HepG2 (cell line): ENCODE data around the gene EIF4G3. TPM values are rescaled to one million over a fixed set of nuclear protein-coding genes. Genes with fewer than 3 reads are reported as not detected.

ENCODE experiments used
- ATAC-seq: fragments of 200-7000 bp; cut with Tn5 transposase; 3 replicates; pipeline ENCODE4 v1.9.1; 2020; ENCODE audit warnings: mild to moderate bottlenecking, moderate library complexity
- BruUV-seq: library from RNA; stranded (reverse); fragments of 400-500 nt; replicated peaks from 2 replicates; lab custom pipeline; 2021; lab: Mats Ljungman, UMichigan
- CTCF ChIA-PET: fragments of 300-600 bp; formaldehyde crosslinking; extraction: SDS; loops from one replicate; lab custom pipeline; 2021; ENCODE audit warnings: low total read pairs, inconsistent platforms, low intra/inter-chr PET ratio; lab: Yijun Ruan, JAX
- POLR2A ChIA-PET: fragments of 350-600 bp; sonication (Branson Sonifier 250); formaldehyde crosslinking; loops from one replicate; lab custom pipeline; 2020; ENCODE audit warnings: antibody characterized with exemption, inconsistent platforms; lab: Yijun Ruan, JAX
- DNase-seq: peaks from one replicate; pipeline ENCODE4 v3.0.0-alpha.2; 2015; ENCODE audit warnings: low spot score
- FAIRE-seq: peaks from 3 replicates; lab custom pipeline; 2011; peaks lifted over from hg19 to GRCh38; lab: Jason Lieb, UNC
- H2AFZ ChIP-seq: one replicate; pipeline ENCODE4 v1.6.1; 2011; ENCODE audit warnings: low read length, inconsistent platforms
- H3K27ac ChIP-seq: fragments of 300-600 bp; 3 replicates; pipeline ENCODE4 v1.8.0; 2011; ENCODE audit warnings: mixed run types, mild to moderate bottlenecking, mixed read lengths, low read length, inconsistent platforms; ENCODE audit not compliant: insufficient read depth; ENCODE audit errors: extremely low read length
- H3K27me3 ChIP-seq, 2 experiments: fragments of 200-600 bp in 1 of 2; 2 replicates in 1 of 2; 3 replicates in 1 of 2; pipeline versions ENCODE4 v1.6.0 to v1.8.0; 2011; ENCODE audit warnings: low read length in 2 of 2, mild to moderate bottlenecking in 2 of 2, moderate library complexity in 2 of 2, inconsistent platforms in 1 of 2; ENCODE audit not compliant: insufficient read depth in 2 of 2, control insufficient read depth in 1 of 2
- H3K36me3 ChIP-seq, 2 experiments: fragments of 200-600 bp in 1 of 2; replicated peaks in 1 of 2; 2 replicates in 1 of 2; 3 replicates in 1 of 2; pipeline versions ENCODE4 v1.5.1 to v1.8.0; 2011; ENCODE audit warnings: low read length in 2 of 2, inconsistent platforms in 1 of 2; ENCODE audit not compliant: insufficient read depth in 2 of 2, control insufficient read depth in 1 of 2
- H3K4me1 ChIP-seq: 2 replicates; pipeline ENCODE4 v1.5.1; 2012; ENCODE audit warnings: low read length, inconsistent platforms; ENCODE audit not compliant: insufficient read depth
- H3K4me2 ChIP-seq: 2 replicates; pipeline ENCODE4 v1.6.0; 2011; ENCODE audit warnings: low read depth, low read length, inconsistent platforms
- H3K4me3 ChIP-seq, 3 experiments: fragments of 200-600 bp in 1 of 3; sonication (generic), shearing (Covaris generic) in 1 of 3; replicated peaks in 1 of 3; 2 replicates each; pipeline ENCODE4 v1.5.1; 2011 to 2016; ENCODE audit warnings: low read length in 3 of 3, inconsistent platforms in 2 of 3, low read depth in 2 of 3, mild to moderate bottlenecking in 2 of 3, control low read depth in 1 of 3, mixed read lengths in 1 of 3; ENCODE audit not compliant: insufficient read depth in 1 of 3
- H3K79me2 ChIP-seq: one replicate; pipeline ENCODE4 v1.6.1; 2011; ENCODE audit warnings: low read length, inconsistent platforms; ENCODE audit not compliant: insufficient read depth
- H3K9ac ChIP-seq: 2 replicates; pipeline ENCODE4 v1.6.0; 2011; ENCODE audit warnings: mild to moderate bottlenecking, low read depth, low read length, inconsistent platforms; ENCODE audit not compliant: insufficient read depth
- H3K9me3 ChIP-seq: 2 replicates; pipeline ENCODE4 v1.5.1; 2012; ENCODE audit warnings: mild to moderate bottlenecking, low read length
- H4K20me1 ChIP-seq: 2 replicates; pipeline ENCODE4 v1.6.0; 2011; ENCODE audit warnings: inconsistent platforms, mild to moderate bottlenecking, low read length, moderate library complexity; ENCODE audit not compliant: insufficient read depth
- BRCA1 ChIP-seq: sonication (generic); formaldehyde crosslinking; IDR thresholded peaks from 2 replicates; pipeline ENCODE4 v1.4.0; 2020; ENCODE audit warnings: missing genetic modification reagents
- NFYC ChIP-seq: IDR thresholded peaks from 2 replicates; pipeline ENCODE4 v1.6.1; 2016; ENCODE audit warnings: missing genetic modification reagents, missing compliant biosample characterization
- ZNF234 ChIP-seq: sonication (generic); formaldehyde crosslinking; conservative IDR thresholded peaks from 2 replicates; pipeline ENCODE4 v1.5.1; 2020; ENCODE audit warnings: mild to moderate bottlenecking, missing genetic modification reagents
- ZNF24 ChIP-seq: fragments of 450-650 bp; IDR thresholded peaks from 2 replicates; pipeline ENCODE4 v1.6.1; 2017; ENCODE audit warnings: antibody characterized with exemption, mild to moderate bottlenecking
- ZNF709 ChIP-seq: sonication (generic); formaldehyde crosslinking; IDR thresholded peaks from 2 replicates; pipeline ENCODE4 v1.5.0; 2020; ENCODE audit warnings: mild to moderate bottlenecking, missing genetic modification reagents
- ZNF780A ChIP-seq: sonication (generic); formaldehyde crosslinking; IDR thresholded peaks from 2 replicates; pipeline ENCODE4 v1.8.0; 2022; ENCODE audit warnings: mild to moderate bottlenecking, missing genetic modification reagents, moderate library complexity
- WGBS: methylation state at CpG from one replicate; pipeline ENCODE4 v1.1.6; 2017; ENCODE audit warnings: low lambda C conversion rate; 5-methylcytosine and 5-hydroxymethylcytosine counted together
- in situ Hi-C: cut with HindIII; loops from 2 replicates; pipeline ENCODE4 v1.10.0; 2017; ENCODE audit warnings: low pct_unique_long_range_greater_than_20kb; ENCODE audit not compliant: extremely low pct_ligation_motif_present
- intact Hi-C: fragments of 100-400 bp; cut with micrococcal nuclease; formaldehyde crosslinking; loops from one replicate; pipeline ENCODE4 v1.10.0; 2022; ENCODE audit not compliant: unreplicated experiment
- polyA plus RNA-seq, 8 experiments: library from polyadenylated mRNA; depleted of rRNA in 3 of 8; stranded (reverse) in 7 of 8; unstranded in 1 of 8; fragments of >200 nt; fragmentation: Illumina TruSeq in 4 of 8; extraction: Trizol in 4 of 8; gene quantifications; 2 replicates each; pipeline versions ENCODE4 v1.2.1 to v1.2.3, GENCODE V29; 2011 to 2016; ENCODE audit warnings: low read depth in 4 of 8, missing spikeins in 1 of 8, mixed read lengths in 1 of 8; ENCODE audit not compliant: insufficient read depth in 1 of 8
- total RNA-seq, 5 experiments: library from RNA; depleted of rRNA; stranded (reverse); fragments of >200 nt; fragmentation: Illumina TruSeq; extraction: Trizol; gene quantifications; 2 replicates each; pipeline ENCODE4 v1.2.3, GENCODE V29; 2016; ENCODE audit warnings: low read depth in 1 of 5
- TF ChIP-seq, protein P1 (sequence below): sonication (generic); formaldehyde crosslinking; IDR thresholded peaks from 2 replicates; pipeline ENCODE4 v1.5.0; 2020; ENCODE audit warnings: missing genetic modification reagents
- TF ChIP-seq, protein P2 (sequence below): sonication (generic); formaldehyde crosslinking; IDR thresholded peaks from 2 replicates; pipeline ENCODE4 v1.4.0; 2020; ENCODE audit warnings: missing genetic modification reagents, mild to moderate bottlenecking, borderline replicate concordance
- TF ChIP-seq, protein P3 (sequence below): sonication (generic); formaldehyde crosslinking; conservative IDR thresholded peaks from 2 replicates; pipeline ENCODE4 v1.4.0; 2020; ENCODE audit warnings: missing genetic modification reagents
- TF ChIP-seq, protein P4 (sequence below): sonication (generic); formaldehyde crosslinking; IDR thresholded peaks from 2 replicates; pipeline ENCODE4 v1.4.0; 2020; ENCODE audit warnings: missing genetic modification reagents

Gene EIF4G3
- total and polyA plus RNA-seq, 2 of the 13 experiments (the other 11 are each of a cell fraction or from before 2014, with no cell fraction given), result 22.2 to 27.6 TPM

DNA sequence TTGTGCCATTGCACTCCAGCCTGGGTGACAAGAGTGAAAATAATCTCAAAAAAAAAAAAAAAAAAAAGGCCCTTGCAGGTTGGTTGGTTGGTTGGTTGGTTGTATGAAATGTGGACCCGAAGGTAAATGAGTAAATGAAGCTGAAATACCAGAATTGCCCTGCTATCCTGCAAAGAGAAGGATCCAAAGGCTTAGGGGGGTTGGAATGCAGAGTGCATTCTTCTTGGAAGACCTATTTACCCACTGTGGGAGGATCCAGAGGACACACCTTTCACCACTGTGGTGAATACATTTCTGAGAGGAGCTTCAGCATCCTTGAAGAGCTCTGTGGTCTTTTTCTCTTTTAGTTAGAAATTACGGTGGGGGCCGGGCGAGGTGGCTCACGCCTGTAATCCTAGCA lies 28.7 kb upstream of the EIF4G3 start (continued):
- no peak for TF ChIP-seq NFYC (CRISPR knock-in tag)
- no peak for TF ChIP-seq ZNF234 (CRISPR knock-in tag)
- no peak for TF ChIP-seq BRCA1
- TF ChIP-seq, protein P1, sequence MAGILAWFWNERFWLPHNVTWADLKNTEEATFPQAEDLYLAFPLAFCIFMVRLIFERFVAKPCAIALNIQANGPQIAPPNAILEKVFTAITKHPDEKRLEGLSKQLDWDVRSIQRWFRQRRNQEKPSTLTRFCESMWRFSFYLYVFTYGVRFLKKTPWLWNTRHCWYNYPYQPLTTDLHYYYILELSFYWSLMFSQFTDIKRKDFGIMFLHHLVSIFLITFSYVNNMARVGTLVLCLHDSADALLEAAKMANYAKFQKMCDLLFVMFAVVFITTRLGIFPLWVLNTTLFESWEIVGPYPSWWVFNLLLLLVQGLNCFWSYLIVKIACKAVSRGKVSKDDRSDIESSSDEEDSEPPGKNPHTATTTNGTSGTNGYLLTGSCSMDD (CRISPR knock-in tag), result no peak
- TF ChIP-seq ZNF24, result no peak
- TF ChIP-seq, protein P2, sequence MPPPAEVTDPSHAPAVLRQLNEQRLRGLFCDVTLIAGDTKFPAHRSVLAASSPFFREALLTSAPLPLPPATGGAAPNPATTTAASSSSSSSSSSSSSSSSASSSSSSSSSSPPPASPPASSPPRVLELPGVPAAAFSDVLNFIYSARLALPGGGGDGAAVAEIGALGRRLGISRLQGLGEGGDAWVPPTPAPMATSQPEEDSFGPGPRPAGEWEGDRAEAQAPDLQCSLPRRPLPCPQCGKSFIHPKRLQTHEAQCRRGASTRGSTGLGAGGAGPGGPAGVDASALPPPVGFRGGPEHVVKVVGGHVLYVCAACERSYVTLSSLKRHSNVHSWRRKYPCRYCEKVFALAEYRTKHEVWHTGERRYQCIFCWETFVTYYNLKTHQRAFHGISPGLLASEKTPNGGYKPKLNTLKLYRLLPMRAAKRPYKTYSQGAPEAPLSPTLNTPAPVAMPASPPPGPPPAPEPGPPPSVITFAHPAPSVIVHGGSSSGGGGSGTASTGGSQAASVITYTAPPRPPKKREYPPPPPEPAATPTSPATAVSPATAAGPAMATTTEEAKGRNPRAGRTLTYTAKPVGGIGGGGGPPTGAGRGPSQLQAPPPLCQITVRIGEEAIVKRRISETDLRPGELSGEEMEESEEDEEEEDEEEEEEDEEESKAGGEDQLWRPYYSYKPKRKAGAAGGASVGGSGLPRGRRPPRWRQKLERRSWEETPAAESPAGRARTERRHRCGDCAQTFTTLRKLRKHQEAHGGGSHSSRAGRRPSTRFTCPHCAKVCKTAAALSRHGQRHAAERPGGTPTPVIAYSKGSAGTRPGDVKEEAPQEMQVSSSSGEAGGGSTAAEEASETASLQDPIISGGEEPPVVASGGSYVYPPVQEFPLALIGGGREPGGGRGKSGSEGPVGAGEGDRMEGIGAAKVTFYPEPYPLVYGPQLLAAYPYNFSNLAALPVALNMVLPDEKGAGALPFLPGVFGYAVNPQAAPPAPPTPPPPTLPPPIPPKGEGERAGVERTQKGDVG (CRISPR knock-in tag), result no peak
- no peak for TF ChIP-seq ZNF780A (CRISPR knock-in tag)

DNA sequence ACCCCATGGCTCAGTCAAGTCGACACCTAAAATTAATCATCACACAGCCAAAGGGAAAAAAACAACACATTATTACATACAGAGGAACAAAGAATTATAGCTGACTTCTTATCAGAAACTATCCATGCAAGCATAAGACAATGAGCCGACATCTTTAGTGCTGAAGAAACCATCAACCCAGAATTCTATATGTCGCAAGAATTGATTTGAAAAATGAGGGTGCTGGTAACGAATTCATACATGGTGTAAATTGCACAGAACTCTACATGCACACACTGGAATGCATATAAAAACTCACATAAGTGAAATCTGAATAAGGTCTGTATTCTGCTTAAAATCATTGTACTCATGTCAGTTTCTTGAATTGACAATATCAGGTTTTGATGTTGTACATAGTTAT lies 25.0 kb upstream of the EIF4G3 start:
- Histone ChIP-seq H3K4me3 (no peak overlapping the region), H4K20me1 (no peaks in the 10 kb centered on the region), H3K27me3 (no peaks in the 10 kb centered on the region; a peak in 1 of 5 replicates), H3K9me3 (no peaks in the 10 kb centered on the region), H3K9ac (no peak overlapping the region), H3K36me3 (no peaks in the 10 kb centered on the region), H2AFZ (no peak overlapping the region), H3K4me1 (no peaks in the 10 kb centered on the region), H3K27ac (no peak overlapping the region), H3K79me2 (no peaks in the 10 kb centered on the region), H3K4me2 (no peak overlapping the region)
- FAIRE-seq (no peak), ATAC-seq (no peak), DNase-seq (no peak)
- intact Hi-C loops (no loop called here), in situ Hi-C loops (no loop called here)
- ChIA-PET POLR2A (no interaction called here), CTCF (no interaction called here)
- BruUV-seq, result no TSS peak
- 50% methylated on average over 4 of the region's 4 CpGs for WGBS
- TF ChIP-seq, protein P3, sequence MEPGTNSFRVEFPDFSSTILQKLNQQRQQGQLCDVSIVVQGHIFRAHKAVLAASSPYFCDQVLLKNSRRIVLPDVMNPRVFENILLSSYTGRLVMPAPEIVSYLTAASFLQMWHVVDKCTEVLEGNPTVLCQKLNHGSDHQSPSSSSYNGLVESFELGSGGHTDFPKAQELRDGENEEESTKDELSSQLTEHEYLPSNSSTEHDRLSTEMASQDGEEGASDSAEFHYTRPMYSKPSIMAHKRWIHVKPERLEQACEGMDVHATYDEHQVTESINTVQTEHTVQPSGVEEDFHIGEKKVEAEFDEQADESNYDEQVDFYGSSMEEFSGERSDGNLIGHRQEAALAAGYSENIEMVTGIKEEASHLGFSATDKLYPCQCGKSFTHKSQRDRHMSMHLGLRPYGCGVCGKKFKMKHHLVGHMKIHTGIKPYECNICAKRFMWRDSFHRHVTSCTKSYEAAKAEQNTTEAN (CRISPR knock-in tag), result no peak
- no peak for TF ChIP-seq ZNF709
- TF ChIP-seq, protein P4, sequence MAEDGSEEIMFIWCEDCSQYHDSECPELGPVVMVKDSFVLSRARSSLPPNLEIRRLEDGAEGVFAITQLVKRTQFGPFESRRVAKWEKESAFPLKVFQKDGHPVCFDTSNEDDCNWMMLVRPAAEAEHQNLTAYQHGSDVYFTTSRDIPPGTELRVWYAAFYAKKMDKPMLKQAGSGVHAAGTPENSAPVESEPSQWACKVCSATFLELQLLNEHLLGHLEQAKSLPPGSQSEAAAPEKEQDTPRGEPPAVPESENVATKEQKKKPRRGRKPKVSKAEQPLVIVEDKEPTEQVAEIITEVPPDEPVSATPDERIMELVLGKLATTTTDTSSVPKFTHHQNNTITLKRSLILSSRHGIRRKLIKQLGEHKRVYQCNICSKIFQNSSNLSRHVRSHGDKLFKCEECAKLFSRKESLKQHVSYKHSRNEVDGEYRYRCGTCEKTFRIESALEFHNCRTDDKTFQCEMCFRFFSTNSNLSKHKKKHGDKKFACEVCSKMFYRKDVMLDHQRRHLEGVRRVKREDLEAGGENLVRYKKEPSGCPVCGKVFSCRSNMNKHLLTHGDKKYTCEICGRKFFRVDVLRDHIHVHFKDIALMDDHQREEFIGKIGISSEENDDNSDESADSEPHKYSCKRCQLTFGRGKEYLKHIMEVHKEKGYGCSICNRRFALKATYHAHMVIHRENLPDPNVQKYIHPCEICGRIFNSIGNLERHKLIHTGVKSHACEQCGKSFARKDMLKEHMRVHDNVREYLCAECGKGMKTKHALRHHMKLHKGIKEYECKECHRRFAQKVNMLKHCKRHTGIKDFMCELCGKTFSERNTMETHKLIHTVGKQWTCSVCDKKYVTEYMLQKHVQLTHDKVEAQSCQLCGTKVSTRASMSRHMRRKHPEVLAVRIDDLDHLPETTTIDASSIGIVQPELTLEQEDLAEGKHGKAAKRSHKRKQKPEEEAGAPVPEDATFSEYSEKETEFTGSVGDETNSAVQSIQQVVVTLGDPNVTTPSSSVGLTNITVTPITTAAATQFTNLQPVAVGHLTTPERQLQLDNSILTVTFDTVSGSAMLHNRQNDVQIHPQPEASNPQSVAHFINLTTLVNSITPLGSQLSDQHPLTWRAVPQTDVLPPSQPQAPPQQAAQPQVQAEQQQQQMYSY (CRISPR knock-in tag), result no peak
